Measurements from ENCODE around the gene MAST4. TPM values are rescaled to one million over a fixed set of nuclear protein-coding genes. Genes with fewer than 3 reads are reported as not detected.
"Not testable (repeated sequence)": the region's sequence is repeated elsewhere in the genome, so short reads cannot be mapped to it uniquely, and the experiment has no call there.

The MAST4 gene
- total RNA-seq, 1 donor from 2014 or later = 36.3 TPM

- no peak for DNase-seq (ENCODE audit: low read depth, low spot score)
Observed at GRCh38 chr5:66808663-66809062, 212.5 kb downstream of the MAST4 start.

GRCh38 chr5:66810151-66810550 lies 214.0 kb downstream of the MAST4 start:
- DNase-seq (ENCODE audit: low read depth, low spot score) = no peak

GRCh38 chr5:66810848-66811261 lies 214.7 kb downstream of the MAST4 start:
- DNase-seq (ENCODE audit: low read depth, low spot score) = no peak

- DNase-seq (ENCODE audit: low read depth, low spot score) = no peak
Observed at GRCh38 chr5:66812291-66812690, 216.1 kb downstream of the MAST4 start.

- DNase-seq (ENCODE audit: low read depth, low spot score) = no peak
Observed at GRCh38 chr5:66813306-66813705, 217.1 kb downstream of the MAST4 start.

- no peak for DNase-seq (ENCODE audit: low read depth, low spot score)
Observed at GRCh38 chr5:66814146-66814991, 218.2 kb downstream of the MAST4 start.

- DNase-seq (ENCODE audit: low read depth, low spot score) = no peak
Observed at GRCh38 chr5:66818304-66818934, 222.2 kb downstream of the MAST4 start.

GRCh38 chr5:66818935-66819328 lies 222.7 kb downstream of the MAST4 start:
- DNase-seq (ENCODE audit: low read depth, low spot score) = no peak

GRCh38 chr5:66820630-66821207 lies 224.5 kb downstream of the MAST4 start:
- DNase-seq (ENCODE audit: low read depth, low spot score) = no peak

GRCh38 chr5:66821688-66822429 lies 225.7 kb downstream of the MAST4 start:
- DNase-seq (ENCODE audit: low read depth, low spot score) = no peak

- not testable (repeated sequence) for DNase-seq (ENCODE audit: low read depth, low spot score)
Observed at GRCh38 chr5:66822906-66823305, 226.7 kb downstream of the MAST4 start.

- DNase-seq (ENCODE audit: low read depth, low spot score) = no peak
Observed at GRCh38 chr5:66824476-66824875, 228.3 kb downstream of the MAST4 start.

GRCh38 chr5:66826263-66826662 lies 230.1 kb downstream of the MAST4 start:
- DNase-seq (ENCODE audit: low read depth, low spot score) = no peak

- DNase-seq (ENCODE audit: low read depth, low spot score) = no peak
Observed at GRCh38 chr5:66826696-66827095, 230.5 kb downstream of the MAST4 start.

- DNase-seq (ENCODE audit: low read depth, low spot score) = no peak
Observed at GRCh38 chr5:66828046-66828547, 231.9 kb downstream of the MAST4 start.

GRCh38 chr5:66828548-66829357 lies 232.6 kb downstream of the MAST4 start:
- DNase-seq (ENCODE audit: low read depth, low spot score) = peak; percentile 86

GRCh38 chr5:66829358-66829674 lies 233.1 kb downstream of the MAST4 start:
- DNase-seq (ENCODE audit: low read depth, low spot score) = no peak

- peak; percentile 90 for DNase-seq (ENCODE audit: low read depth, low spot score)
Observed at GRCh38 chr5:66829826-66830225, 233.6 kb downstream of the MAST4 start.

- no peak for DNase-seq (ENCODE audit: low read depth, low spot score)
Observed at GRCh38 chr5:66830636-66831035, 234.4 kb downstream of the MAST4 start.

GRCh38 chr5:66839636-66840185 lies 243.5 kb downstream of the MAST4 start:
- no peak for DNase-seq (ENCODE audit: low read depth, low spot score)

All from pulmonary artery endothelial cell (primary cell).